KMS-11 (cell line): ENCODE data around the gene STEAP3.

Experiments
- H2AFZ ChIP-seq: fragments of 200-600 bp; sonication (generic); 2 replicates; pipeline ENCODE4 v1.6.1; 2016; ENCODE audit warnings: antibody characterized with exemption, mixed run types, low read depth
- H3K27ac ChIP-seq: fragments of 200-600 bp; sonication (generic); 2 replicates; pipeline ENCODE4 v1.6.1; 2016; ENCODE audit warnings: mild to moderate bottlenecking, mixed run types
- H3K27me3 ChIP-seq: fragments of 200-600 bp; sonication (generic); 2 replicates; pipeline ENCODE4 v1.6.1; 2017; ENCODE audit warnings: mild to moderate bottlenecking, low read depth, mixed run types, moderate library complexity; ENCODE audit not compliant: insufficient read depth
- H3K36me3 ChIP-seq: fragments of 200-600 bp; sonication (generic); 2 replicates; pipeline ENCODE4 v1.6.1; 2017; ENCODE audit warnings: mild to moderate bottlenecking, mixed run types; ENCODE audit not compliant: insufficient read depth
- H3K4me1 ChIP-seq: fragments of 200-600 bp; sonication (generic); 2 replicates; pipeline ENCODE4 v1.6.1; 2016; ENCODE audit warnings: mild to moderate bottlenecking, low read depth, mixed run types; ENCODE audit not compliant: poor library complexity, severe bottlenecking
- H3K4me2 ChIP-seq: fragments of 200-600 bp; sonication (generic); 2 replicates; pipeline ENCODE4 v1.7.0; 2016; ENCODE audit warnings: mild to moderate bottlenecking, mixed run types
- H3K4me3 ChIP-seq: fragments of 200-600 bp; sonication (generic); IDR thresholded peaks from 2 replicates; pipeline ENCODE4 v1.6.1; 2017; ENCODE audit warnings: low read depth, low read length, mixed read lengths; ENCODE audit not compliant: insufficient read depth
- H3K79me2 ChIP-seq: fragments of 200-600 bp; sonication (generic); 2 replicates; pipeline ENCODE4 v1.6.1; 2016; ENCODE audit warnings: low read depth, mixed run types; ENCODE audit not compliant: insufficient read depth
- H3K9ac ChIP-seq: fragments of 200-600 bp; sonication (generic); 2 replicates; pipeline ENCODE4 v1.6.1; 2016; ENCODE audit warnings: mild to moderate bottlenecking, mixed run types
- H4K20me1 ChIP-seq: fragments of 200-600 bp; sonication (generic); 2 replicates; pipeline ENCODE4 v1.6.1; 2016; ENCODE audit warnings: mild to moderate bottlenecking, mixed run types; ENCODE audit not compliant: insufficient read depth
- TF ChIP-seq, protein P1 (sequence below): fragments of 200-600 bp; sonication (generic); conservative IDR thresholded peaks from 2 replicates; pipeline ENCODE4 v1.6.1; 2017; ENCODE audit warnings: low read depth, mild to moderate bottlenecking, antibody characterized with exemption, low read length, moderate library complexity, mixed read lengths

STEAP3 gene

DNA sequence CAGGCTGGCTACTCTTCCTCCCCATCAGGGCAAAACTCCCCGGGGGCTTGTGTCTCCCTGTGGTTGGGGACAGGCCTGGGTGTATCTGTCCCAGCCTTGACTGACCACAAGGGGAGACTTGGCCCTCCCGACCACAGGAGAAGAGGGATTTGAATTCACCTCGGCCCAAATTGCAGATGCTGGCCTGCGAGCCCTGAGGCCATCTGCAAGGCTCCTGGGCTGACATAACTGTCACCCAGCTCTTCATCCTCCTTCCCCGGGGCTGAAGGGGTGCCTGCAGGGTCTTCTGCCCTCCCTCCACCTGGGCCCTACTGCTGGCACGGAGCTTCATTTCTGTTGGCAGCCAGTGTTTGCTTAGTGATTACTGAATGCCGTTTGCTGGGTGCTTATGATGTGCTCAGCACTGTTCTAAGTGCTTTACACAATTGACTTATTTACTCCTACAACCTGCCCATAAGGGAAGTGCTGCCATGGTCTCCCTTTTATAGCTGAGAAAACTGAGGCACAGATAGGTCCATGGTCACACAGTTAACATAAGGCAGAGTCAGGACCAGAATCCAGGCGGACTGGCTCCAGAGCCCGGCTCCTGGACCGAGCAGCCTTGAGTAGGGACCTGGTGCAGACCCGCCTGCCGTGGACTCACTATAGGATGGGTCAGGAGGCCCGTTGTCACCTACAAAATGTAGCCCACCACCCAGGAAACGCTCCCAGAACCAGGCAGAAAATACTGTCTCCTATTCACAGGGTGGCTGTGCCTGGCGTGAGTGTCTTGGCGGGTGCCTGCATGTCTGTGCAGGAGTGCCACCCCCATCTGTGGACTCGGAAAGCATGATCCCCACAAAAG, 18.9 kb downstream of the STEAP3 start:
- H3K4me2 ChIP-seq: no peak overlapping the region
- no peaks in the 10 kb centered on the region for H3K27me3 ChIP-seq
- no peaks in the 10 kb centered on the region for H4K20me1 ChIP-seq
- TF ChIP-seq, protein P1, sequence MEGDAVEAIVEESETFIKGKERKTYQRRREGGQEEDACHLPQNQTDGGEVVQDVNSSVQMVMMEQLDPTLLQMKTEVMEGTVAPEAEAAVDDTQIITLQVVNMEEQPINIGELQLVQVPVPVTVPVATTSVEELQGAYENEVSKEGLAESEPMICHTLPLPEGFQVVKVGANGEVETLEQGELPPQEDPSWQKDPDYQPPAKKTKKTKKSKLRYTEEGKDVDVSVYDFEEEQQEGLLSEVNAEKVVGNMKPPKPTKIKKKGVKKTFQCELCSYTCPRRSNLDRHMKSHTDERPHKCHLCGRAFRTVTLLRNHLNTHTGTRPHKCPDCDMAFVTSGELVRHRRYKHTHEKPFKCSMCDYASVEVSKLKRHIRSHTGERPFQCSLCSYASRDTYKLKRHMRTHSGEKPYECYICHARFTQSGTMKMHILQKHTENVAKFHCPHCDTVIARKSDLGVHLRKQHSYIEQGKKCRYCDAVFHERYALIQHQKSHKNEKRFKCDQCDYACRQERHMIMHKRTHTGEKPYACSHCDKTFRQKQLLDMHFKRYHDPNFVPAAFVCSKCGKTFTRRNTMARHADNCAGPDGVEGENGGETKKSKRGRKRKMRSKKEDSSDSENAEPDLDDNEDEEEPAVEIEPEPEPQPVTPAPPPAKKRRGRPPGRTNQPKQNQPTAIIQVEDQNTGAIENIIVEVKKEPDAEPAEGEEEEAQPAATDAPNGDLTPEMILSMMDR: no peak
- no peaks in the 10 kb centered on the region for H3K79me2 ChIP-seq
- no peaks in the 10 kb centered on the region for H3K4me1 ChIP-seq
- no peak overlapping the region for H3K27ac ChIP-seq
- no peak overlapping the region for H3K4me3 ChIP-seq
- H3K36me3 ChIP-seq: no peaks in the 10 kb centered on the region
- no peak overlapping the region for H3K9ac ChIP-seq
- H2AFZ ChIP-seq: no peak overlapping the region

DNA sequence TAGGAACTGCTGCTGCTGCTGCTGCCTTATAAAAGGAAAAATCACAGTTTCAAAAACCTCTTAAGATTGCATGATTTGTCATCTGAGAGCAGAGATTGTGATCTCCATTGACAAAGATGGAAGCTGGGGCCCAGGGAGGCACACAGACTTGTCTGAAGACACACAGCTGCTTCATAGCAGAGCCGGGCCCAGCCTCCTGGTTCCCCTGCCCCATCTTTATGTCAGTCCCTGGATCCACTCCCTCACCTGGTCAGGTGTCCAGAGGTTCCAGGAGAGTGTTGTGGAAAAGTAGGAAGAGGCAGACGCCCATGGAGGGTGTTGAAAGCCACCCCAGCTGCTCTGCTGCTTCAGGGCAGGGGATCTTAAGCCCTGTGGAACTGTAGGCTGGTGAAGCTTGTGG, 20.0 kb downstream of the STEAP3 start:
- Histone ChIP-seq H3K27me3 (no peaks in the 10 kb centered on the region), H3K4me1 (no peaks in the 10 kb centered on the region), H3K79me2 (no peaks in the 10 kb centered on the region), H3K4me3 (no peak overlapping the region), H4K20me1 (no peaks in the 10 kb centered on the region), H3K9ac (no peak overlapping the region), H3K27ac (no peak overlapping the region), H2AFZ (no peak overlapping the region), H3K36me3 (no peaks in the 10 kb centered on the region), H3K4me2 (no peak overlapping the region)
- TF ChIP-seq, protein P1: no peak

DNA sequence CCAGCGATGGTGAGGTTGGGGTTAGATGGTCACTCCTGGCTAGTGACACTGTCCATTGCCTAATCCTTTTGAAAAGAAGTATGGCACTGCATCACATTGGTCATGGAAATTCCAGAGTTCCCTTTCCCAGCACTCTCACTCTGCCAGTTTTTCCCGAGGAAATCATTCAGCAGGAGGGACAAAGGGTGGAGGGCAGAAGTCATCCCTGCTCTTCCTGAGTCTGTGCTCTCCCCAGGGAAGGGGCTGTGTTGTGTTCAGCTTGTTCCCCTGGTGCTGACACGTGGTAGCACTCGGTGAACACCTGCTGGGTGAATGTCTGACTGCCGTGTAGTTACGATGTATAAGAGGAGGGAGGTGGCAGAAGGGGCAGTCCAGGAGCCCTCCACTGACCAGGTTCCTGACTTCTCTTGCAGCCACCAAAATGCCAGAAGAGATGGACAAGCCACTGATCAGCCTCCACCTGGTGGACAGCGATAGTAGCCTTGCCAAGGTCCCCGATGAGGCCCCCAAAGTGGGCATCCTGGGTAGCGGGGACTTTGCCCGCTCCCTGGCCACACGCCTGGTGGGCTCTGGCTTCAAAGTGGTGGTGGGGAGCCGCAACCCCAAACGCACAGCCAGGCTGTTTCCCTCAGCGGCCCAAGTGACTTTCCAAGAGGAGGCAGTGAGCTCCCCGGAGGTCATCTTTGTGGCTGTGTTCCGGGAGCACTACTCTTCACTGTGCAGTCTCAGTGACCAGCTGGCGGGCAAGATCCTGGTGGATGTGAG, 21.6 kb downstream of the STEAP3 start:
- Histone ChIP-seq H3K27ac (no peak overlapping the region), H3K79me2 (no peaks in the 10 kb centered on the region)

DNA sequence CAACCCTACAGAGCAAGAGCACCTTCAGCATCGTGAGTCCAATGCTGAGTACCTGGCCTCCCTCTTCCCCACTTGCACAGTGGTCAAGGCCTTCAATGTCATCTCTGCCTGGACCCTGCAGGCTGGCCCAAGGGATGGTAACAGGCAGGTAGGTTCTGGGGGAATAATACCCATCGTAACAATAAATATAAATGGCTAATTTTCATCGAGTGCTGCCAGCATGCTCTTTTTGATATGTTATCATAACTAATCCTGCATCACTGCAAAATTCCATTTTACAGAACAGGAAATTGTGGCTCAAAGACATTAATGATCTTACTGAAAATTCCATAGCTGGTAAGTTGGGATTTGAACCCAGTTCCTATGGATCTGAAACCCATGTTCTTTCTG, 22.2 kb downstream of the STEAP3 start:
- TF ChIP-seq, protein P1: no peak
- Histone ChIP-seq H3K9ac (no peak overlapping the region), H4K20me1 (no peaks in the 10 kb centered on the region), H3K27ac (no peak overlapping the region), H3K4me3 (no peak overlapping the region), H2AFZ (no peak overlapping the region), H3K4me1 (no peaks in the 10 kb centered on the region), H3K4me2 (no peak overlapping the region), H3K79me2 (no peaks in the 10 kb centered on the region), H3K27me3 (no peaks in the 10 kb centered on the region), H3K36me3 (no peaks in the 10 kb centered on the region)

More for the DNA sequence above, 21.6 kb downstream of the STEAP3 start:
- TF ChIP-seq, protein P1: no peak
- H3K9ac ChIP-seq: no peak overlapping the region
- H4K20me1 ChIP-seq: no peaks in the 10 kb centered on the region
- no peaks in the 10 kb centered on the region for H3K27me3 ChIP-seq
- H3K36me3 ChIP-seq: no peaks in the 10 kb centered on the region
- H3K4me1 ChIP-seq: no peaks in the 10 kb centered on the region
- H3K4me2 ChIP-seq: no peak overlapping the region
- no peak overlapping the region for H2AFZ ChIP-seq
- H3K4me3 ChIP-seq: no peak overlapping the region
